CD4-positive, alpha-beta T cell treated with Interleukin-1 beta for 1 hour (primary cell): Measurements from ENCODE around the gene MYF5.
"Not testable (repeated sequence)": the region's sequence is repeated elsewhere in the genome, so short reads cannot be mapped to it uniquely, and the experiment has no call there.

Experiments
- DNase-seq, 2 donors: peaks; one replicate each; pipeline ENCODE4 v3.0.0-alpha.2; 2020 to 2022

Gene MYF5

DNA sequence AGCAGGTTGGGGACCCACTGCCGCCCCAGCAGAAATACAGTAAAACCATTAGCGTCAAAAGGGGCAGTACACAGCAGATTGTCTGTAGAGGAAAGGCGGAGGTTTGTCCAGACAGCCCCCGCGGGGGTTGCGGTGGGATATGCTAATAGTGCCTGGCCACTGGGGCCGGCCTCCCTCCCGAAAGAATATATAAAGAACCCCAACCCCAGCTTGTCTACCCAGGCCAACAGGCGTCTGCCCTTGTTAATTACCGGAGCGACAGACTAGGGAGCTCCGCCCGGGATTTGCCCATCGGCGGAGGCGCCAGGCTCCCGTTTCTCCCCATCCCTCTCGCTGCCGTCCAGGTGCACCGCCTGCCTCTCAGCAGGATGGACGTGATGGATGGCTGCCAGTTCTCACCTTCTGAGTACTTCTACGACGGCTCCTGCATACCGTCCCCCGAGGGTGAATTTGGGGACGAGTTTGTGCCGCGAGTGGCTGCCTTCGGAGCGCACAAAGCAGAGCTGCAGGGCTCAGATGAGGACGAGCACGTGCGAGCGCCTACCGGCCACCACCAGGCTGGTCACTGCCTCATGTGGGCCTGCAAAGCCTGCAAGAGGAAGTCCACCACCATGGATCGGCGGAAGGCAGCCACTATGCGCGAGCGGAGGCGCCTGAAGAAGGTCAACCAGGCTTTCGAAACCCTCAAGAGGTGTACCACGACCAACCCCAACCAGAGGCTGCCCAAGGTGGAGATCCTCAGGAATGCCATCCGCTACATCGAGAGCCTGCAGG, at the start of gene MYF5:
TSS of gene MYF5 (plus strand) at position 217 of the 774 bp plus-strand sequence. CDS start at position 369, 152 bp downstream.
- DNase-seq: no peak

DNA sequence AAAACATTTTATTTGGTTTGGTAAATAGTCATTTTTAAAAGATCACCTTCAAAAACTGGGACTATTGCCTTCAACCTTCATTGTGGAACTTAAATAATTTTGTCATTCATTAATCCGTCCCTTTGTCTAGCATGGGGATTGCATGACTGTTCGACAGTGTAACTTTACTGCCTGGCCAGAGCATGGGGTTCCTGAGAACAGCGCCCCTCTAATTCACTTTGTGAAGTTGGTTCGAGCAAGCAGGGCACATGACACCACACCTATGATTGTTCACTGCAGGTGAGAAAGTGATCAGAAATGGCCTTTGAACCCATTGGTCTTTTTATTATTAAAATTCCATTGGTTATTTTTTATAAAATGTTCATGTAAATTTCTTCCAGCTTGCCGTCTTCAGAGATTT, 46.5 kb upstream of the MYF5 start:
- no peak for DNase-seq

DNA sequence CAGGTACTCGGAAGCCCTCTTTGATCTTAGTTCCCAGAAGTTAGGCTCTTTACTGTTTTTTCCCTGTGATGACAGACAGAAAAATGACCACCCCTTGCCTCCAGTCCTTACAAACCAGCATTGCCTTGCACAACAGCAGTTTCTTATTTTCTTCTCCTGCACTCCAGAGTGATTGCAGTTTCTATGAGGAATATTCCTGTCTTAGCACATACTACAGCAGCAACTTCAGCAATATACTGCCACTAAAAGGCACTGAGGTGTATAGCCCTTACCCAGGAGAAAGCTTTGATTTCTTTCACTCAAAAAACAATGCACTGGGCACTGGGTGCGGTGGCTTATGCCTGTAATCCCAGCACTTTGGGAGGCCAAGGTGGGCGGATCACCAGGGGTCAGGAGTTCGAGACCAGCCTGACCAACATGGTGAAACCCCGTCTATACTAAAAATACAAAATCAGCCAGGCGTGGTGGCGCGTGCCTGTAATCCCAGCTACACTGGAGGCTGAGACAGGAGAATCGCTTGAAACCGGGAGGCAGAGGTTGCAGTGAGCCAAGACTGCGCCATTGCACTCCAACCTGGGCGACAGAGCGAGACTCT, 40.6 kb upstream of the MYF5 start:
- DNase-seq: not testable (repeated sequence)

DNA sequence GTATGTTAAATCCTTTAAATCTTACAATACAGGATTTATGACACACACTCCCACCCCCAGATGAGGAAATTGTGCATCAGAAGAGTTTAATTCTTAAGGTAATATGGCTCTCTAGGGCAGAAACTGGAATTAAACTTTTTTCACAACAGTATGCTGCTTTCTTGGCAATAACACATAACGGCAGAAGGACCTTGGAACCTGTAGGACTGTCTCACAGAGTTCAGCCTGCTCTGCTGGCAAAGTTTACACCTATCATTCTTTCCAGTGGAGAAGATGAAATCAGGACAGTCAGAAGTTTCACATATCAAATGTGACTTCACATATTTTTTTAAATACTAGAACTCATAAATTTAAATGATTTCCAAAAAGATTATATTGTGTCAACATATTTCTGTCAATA, 39.9 kb upstream of the MYF5 start:
- DNase-seq: no peak

DNA sequence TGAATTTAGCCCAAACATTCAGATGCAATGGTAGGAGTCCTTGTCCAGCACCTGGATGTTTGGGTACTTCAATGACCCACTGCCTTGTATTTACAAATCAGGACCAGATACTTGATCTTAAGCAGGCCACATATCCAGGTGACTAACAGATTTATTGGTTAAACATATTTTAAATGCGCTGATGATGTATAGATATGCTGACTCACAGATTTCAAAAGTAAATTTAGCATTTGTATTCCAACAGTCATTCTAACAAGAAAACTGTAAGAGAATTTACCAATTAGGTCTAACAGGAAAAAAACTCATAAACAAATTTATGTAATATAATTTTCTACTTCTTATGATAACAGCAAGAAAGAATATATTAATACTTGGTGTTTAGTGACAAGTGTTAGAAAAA, 38.7 kb upstream of the MYF5 start:
- DNase-seq: no peak

DNA sequence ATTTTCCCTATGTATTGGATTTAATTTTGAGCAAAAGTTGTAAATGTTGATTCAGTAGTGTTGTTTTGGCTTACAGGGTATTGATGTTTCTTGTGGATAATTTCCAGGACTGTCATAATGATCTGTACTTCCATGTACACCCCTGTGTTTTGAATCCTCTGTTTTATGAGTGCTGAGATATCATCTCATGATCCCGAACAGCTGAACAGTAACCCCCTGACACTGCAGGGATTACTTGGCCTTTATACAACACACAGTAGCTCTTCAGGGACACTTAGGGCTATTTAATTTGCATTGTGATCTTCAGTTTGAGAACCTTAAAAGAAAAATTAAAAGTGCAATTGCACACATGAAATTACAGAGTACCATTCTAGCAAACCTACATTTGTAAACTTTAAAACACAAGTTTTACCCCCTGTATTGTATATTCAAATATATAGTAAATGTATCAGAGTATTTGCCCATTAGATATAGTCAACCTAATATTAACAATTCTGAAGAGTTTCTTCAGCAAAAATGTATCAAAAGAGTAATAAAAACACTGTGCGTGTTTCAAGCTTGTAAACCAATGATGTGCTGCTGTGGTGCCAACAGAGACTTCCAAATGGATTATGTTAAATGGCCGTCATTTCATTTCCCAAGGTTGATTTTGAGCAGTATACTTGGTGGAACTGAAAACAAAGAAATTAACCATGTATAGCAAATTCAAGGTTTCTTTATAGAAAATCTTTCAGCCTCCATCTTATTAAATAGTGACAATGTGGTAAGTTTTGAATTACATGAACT, 37.2 kb upstream of the MYF5 start:
- no peak for DNase-seq

DNA sequence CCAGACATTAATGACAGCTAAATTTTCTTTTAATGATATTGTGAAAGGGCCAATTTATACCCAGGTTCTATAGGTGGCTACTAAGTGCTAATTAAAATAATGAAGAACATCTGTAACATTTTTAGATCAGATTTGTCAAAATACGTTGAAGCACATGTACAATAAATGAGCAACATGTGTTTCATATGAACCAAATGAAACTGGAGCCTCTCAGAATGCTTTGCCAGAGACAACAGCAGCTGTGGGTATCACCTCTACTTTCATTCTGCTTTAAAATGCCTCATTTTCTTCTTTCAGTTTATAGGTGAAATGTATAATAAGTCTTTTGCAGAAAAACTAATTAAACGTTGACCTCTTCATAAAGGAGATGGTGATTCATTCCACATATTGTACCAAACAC, 35.4 kb upstream of the MYF5 start:
- no peak for DNase-seq

DNA sequence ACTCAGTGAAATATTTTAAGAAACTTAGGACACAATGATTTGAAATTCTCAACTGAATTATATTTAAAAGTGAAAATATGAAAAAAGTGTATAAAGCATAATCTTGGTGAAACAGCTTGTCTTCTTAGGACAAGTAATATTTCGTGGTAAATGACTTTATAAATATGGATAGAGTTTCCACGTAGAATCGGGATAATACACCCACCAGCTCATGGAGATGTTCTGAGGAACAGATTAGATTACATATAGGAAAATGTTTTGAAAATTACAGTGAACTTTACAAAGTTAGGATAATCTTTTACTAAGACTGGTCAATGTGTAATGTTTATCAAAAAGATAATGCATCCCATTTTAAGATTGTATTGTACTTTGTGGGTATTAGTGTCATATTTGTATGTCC, 34.9 kb upstream of the MYF5 start:
- no peak for DNase-seq

DNA sequence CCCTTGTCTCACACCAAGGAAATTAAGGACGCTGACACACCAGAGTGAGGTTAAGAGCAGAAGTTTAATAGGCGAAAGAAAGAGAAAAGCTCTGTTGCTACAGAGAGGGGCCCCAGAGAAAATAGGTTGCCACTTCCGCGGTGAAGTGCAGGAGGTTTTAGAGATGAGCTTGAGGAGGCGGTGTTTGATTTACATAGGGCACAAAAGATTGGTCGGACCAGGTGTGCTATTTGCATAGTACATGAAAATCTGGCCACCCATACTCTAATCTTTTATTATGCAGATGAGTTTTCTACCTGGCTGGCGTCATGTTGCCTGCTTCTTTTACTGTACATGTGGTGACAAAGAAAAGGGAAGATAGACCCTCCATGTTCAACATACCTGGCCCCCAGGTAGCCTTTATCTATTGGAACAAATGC, 32.6 kb upstream of the MYF5 start:
- no peak for DNase-seq

DNA sequence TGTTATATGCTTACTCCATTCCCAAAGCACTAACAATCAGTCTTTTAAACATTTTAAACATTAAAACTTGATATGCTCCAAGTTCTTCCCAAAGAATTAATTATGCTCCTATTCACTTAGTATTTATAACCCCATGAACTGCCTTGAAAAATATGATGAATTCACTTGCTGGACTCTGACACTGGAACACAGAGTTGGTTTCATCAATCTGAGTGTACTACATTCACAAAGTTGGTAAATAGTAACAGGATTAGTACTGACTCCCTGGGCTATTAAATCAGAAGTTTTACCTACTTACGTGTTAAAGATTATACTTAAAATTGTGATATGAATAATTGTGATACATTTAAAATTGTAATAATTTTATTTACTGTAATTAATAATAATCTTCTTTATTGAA, 26.6 kb upstream of the MYF5 start:
- no peak for DNase-seq

DNA sequence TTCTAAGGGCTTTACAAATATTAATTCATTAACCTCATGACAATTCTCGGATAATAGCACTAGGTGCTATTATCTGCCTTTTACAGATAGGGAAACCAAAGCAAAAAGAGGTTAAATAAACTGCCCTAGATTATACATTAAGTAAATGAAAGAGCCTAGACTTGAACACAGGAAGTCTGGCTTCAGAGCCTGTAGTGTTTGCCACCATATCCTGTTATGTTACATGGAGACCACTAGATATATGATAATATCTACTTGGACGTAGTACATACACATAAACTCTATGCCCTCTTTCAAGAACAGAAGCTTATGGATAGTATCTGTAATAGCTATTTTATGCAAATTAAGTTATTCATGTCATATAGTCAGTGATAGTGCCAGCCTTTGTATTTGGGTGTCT, 26.2 kb upstream of the MYF5 start:
- DNase-seq: no peak

DNA sequence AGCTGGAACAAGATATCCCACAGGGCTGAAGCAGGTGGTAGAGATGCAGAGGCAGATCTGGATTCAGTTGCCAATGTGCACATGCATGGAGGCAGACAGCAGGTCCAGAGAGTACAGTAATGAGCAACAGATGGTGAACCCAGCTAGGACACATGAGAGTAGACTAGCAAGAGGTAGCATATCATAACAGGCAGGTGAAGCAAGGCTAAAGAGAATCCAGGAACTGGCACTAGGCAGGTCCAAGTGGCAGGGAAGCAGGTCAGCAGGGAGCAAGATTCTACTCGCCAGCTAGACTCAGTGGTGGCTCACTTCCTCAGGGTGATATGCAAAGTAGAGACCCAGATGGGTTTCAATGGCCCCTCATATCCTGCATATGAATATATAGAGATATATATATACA, 24.6 kb upstream of the MYF5 start:
- no peak for DNase-seq

DNA sequence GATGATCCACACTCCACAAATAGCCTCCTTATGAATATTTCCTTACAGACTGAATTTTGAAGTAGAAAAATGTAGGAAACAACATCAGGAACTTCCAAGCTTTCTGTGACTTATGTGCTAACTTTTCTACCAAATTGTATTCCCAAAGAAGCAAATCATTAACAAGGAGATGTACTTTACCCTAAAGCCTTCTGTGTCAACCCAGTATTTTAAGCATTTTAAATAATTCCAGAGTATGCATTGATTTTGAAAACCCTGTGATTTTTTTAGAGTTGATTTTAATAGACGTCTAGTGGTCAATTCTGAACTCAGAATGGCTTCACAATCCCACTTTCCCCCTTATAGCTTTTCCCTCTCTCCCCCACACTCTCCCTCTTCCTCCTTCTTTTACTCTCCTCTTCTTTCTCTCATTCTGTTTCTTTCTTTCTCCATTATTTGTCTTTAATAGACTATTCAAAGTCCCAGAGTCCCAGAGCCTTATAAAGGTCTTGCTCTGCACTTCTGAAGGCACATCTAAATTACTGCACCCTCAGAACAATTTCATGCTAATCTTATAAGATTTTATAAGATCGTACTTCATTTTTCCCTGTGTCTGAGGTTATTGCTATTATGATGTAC, 19.3 kb upstream of the MYF5 start:
- no peak for DNase-seq

DNA sequence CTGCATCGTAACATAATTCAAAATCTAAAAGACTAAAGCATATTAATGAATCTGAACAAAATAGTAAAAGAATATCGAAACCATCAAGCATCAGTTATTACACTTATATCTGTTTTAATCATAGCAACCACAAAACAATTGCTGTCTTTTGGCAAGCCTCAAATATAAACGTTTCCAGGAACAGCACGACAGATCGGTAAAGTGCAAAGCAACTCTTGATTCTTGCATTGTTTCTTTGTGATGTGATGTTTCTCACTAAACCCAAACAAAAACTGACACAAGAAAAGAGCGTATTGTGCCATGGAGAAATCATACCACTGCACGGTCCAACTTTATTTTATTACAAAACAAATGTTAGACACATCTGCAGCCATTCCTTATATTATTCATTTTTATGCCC, 18.5 kb upstream of the MYF5 start:
- DNase-seq: no peak

DNA sequence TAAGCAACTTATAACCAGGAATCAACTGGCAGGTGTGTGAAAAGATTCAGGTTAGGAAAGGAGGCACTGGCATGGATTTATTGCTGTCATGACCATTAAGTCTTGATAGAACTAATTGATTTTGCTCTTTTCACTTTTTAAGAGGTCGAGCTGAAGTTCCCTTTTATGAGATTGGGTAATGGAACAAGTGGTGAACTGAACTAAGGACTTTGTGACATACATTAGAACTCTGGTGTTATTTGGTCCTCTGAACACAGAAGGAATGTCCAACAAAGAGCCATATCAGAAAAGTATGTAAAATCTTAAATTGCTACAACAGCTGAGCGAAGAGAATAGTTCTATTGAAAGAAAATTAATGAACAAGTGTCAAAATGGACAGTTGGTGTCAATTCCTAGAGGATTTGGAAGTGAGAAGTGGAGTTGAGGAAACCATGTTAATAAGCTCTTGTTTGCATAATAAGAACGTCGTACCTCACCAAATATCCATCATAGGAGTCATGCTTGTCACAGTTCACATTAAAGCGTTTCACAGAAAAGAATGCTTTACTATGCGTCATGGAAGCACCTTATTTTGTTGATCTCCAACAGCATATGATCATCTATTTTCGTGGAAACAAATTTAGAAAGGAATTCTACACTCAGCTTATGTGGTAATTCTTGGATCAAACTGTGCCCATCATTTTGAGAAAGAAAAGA, 17.7 kb upstream of the MYF5 start:
- no peak for DNase-seq

DNA sequence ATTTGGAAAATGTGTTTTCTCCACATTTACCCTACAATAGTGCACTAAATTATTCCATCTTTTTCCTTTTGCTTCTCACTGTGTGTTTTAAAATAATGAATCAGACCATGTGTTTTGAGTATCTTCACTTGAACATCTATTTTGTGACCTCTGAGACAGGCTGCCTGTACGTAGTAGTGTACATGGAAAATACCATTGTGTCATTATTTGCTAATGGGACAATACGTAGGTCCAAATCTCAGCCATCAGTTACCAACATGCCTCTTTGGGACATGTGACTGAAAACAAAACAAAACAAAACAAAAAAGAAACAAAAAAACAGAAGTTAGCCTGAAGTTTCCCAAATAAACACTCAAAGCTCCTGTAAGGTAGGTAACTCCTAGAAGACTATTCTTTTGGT, 16.4 kb upstream of the MYF5 start:
- DNase-seq: no peak

DNA sequence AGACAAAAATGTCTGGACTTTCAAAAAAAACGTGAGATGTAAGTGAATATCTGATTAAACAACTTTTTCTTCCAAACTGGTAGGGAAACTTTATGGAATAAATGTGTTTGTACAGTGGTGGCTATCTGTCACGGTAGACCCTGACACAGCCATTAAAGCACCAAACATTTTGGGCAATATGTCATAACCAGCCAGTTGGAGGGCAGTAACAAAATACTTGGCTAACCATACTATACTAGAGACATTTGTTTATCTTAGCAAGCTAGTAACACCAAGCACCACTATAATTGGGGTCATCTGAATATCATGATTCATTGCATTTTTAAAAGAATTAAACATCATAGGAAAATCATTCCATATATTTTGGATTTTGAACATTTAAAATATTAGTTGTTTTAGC, 15.3 kb upstream of the MYF5 start:
- DNase-seq: no peak

DNA sequence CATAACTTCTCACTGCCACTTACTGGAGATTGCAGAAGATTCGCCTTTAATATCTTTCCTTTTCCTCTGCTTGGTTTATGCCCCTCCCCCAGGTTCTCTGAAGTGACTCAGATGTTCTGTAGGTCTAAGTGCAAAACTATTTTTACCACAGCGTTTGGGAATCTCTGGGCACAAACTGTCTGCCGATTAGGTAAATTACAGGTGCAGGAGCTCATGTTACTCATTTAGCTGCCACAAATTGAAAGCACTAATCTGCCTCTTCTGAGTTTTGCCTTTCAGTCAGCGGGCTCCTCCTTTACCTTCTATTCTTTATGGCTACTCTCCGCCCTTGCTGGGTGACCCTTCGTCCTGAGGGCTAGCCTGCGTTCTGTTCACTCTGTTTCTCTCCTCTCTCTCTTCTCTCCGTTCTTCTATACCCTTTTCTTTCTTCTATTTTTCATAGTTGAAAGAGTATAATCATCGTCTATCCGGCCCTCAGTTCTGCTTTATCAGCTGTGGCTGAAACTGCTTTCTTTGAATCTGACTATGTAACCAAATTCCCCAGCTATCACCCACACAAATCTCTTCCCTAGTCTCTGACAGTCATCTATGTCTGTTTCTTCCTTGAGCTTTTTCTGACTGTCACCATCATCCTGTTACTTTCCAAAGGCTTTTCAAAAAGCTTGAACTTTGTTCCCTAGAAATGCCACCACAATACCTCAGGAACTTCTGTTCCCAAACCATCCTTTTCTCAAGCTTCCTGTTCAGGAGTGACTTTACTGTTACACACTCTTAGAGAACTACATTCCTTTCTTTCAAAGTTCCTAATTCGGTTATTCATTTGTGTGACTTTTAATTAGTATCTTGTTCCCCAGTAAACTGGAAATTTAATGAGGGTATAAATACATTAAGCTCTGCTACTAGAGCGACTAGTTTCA, 13.6 kb upstream of the MYF5 start:
- DNase-seq: no peak

DNA sequence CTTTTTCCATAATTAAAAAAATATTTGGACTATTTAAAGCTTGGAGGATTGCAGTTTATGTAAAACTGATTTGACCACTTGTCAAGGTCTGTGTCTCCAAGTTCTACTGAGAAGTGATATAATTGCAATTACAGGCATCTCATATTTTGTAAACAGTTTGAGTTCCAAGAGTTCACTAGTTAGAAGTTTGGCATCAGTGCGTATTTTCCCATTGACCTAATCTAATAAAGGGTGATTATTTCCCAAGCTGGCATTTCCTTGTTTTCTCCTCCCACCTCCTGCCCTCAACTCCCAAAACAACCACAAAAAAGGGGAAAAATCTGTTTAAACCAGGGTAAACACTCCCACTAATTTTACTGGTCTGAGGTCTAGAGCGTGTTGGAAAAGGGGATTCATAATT, 12.3 kb upstream of the MYF5 start:
- no peak for DNase-seq

DNA sequence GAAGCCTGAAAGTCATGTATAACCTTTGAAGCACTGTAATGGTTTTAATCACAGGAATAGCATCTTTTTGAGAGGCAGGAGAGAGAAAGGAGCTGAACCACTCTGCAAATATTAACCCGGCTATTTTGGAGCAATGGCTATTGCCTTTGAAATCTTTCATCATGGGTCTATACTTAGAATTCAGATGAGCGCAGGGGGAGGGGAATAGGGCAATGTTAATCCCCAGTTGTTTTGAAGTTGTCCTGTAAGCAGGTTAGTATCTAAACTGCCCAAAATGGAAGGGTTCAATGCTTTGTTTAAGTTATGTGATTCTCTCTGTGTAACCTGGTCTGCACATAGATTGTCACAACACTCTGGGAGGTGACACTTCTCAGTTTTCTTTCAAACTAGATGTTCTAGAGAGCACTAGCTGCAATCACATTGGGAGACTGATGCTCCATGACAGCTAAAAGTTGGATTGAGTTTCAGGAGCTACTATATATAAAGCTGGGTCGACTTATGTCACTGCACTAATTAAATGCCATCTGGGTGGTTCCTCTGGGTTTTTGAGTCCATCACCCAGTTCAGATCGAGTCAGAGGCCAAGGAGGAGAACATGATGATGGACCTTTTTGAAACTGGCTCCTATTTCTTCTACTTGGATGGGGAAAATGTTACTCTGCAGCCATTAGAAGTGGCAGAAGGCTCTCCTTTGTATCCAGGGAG, 9.4 kb upstream of the MYF5 start, which contains the start of gene MYF6:
TSS of gene MYF6 (plus strand) at position 509 of the 704 bp plus-strand sequence. CDS start at position 595, 86 bp downstream.
- no peak for DNase-seq

DNA sequence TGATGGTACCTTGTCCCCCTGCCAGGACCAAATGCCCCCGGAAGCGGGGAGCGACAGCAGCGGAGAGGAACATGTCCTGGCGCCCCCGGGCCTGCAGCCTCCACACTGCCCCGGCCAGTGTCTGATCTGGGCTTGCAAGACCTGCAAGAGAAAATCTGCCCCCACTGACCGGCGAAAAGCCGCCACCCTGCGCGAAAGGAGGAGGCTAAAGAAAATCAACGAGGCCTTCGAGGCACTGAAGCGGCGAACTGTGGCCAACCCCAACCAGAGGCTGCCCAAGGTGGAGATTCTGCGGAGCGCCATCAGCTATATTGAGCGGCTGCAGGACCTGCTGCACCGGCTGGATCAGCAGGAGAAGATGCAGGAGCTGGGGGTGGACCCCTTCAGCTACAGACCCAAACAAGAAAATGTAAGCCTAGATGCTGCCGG, 8.9 kb upstream of the MYF5 start:
- no peak for DNase-seq
